ENCODE measurements around the gene CEL. TPM values are rescaled to one million over a fixed set of nuclear protein-coding genes. Genes with fewer than 3 reads are reported as not detected.
A peak's percentile ranks its signal among the peaks of the same experiment; 100 is the strongest.
"Not testable (repeated sequence)": the region's sequence is repeated elsewhere in the genome, so short reads cannot be mapped to it uniquely, and the experiment has no call there.

CEL gene
- total RNA-seq, 1 experiment from 2014 or later = 1.0 TPM

DNA sequence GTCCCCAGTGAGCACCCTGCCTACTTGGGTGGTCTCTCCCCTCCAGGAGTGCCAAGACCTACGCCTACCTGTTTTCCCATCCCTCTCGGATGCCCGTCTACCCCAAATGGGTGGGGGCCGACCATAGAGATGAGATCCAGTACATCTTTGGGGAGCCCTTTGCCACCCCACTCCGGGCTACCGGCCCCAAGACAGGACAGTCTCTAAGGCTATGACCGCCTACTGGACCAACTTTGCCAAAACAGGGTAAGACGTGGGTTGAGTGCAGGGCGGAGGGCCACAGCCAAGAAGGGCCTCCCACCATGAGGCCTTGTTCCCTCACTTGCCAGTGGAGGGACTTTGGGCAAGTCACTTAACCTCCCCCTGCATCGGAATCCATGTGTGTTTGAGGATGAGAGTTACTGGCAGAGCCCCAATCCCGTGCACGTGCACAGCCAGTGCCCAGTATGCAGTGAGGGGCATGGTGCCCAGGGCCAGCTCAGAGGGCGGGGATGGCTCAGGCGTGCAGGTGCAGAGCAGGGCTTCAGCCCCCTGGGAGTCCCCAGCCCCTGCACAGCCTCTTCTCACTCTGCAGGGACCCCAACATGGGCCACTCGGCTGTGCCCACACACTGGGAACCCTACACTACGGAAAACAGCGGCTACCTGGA lies 24.6 kb downstream of the CEL start:
- not testable (repeated sequence) for DNase-seq (ENCODE audit: low spot score)

DNA sequence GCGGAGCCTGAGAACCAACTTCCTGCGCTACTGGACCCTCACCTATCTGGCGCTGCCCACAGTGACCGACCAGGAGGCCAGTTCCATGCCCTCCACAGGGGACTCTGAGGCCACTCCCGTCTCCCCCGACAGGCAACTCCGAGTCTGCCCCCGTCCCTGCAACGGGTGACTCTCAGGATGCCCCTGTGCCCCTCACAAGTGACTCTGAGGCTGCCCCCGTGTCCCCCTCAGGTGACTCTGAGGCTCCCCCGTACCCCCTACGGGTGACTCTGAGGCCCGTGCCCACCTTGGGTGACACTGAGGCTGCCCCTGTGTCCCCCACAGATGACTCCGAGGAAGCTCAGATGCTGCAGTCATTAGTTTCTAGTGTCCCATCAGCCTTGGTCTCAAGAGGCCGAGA lies 25.1 kb downstream of the CEL start:
- DNase-seq (ENCODE audit: low spot score) = no peak

- DNase-seq (ENCODE audit: low spot score) = no peak
These were observed 25.8 kb downstream of the CEL start for GRCh38 chr9:133087429-133088145.

- DNase-seq (ENCODE audit: low spot score) = no peak
These were observed 26.5 kb downstream of the CEL start for GRCh38 chr9:133088146-133088750.

DNA sequence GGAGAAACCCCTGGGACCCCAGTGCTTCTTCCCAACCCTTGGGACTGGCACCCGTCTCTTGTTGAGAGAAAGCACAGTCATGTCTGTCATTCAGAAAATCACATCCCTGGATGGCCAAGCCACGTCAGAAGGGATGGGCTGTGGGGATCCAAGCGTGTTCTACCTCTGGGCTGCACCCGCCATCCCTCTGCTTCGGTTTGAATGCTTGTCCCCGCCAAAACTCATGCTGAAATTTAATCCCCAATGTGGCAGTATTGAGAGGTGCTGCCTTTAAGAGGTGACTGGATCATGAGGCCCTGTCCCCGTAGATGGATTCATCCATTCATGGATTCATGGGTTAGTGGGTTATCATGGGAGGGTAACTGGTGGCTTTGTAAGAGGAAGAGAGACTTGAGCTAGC lies 27.0 kb downstream of the CEL start:
- no peak for DNase-seq (ENCODE audit: low spot score)

- no peak for DNase-seq (ENCODE audit: low spot score)
These were observed 27.5 kb downstream of the CEL start for GRCh38 chr9:133089271-133089671.

- DNase-seq (ENCODE audit: low spot score) = no peak
These were observed 28.4 kb downstream of the CEL start for GRCh38 chr9:133090187-133090586.

GRCh38 chr9:133090752-133091385 lies 29.1 kb downstream of the CEL start:
- DNase-seq (ENCODE audit: low spot score) = no peak

DNA sequence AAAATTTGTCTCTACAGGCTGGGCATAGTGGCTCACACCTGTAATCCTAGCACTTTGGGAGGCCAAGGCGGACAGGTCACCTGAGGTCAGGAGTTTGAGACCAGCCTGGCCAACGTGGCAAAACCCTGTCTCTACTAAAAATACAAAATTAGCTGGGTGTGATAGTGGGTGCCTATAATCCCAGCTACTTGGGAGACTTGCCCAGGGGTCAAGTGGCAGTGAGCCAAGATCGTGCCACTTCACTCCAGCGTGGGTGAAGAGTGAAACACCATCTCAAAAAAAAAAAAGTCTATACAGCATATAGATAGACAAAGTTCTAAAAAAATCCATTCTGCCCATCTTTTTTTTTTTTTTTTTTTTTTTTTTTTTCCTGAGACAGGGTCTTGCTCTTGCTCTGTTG lies 32.6 kb downstream of the CEL start:
- DNase-seq (ENCODE audit: low spot score) = not testable (repeated sequence)

DNA sequence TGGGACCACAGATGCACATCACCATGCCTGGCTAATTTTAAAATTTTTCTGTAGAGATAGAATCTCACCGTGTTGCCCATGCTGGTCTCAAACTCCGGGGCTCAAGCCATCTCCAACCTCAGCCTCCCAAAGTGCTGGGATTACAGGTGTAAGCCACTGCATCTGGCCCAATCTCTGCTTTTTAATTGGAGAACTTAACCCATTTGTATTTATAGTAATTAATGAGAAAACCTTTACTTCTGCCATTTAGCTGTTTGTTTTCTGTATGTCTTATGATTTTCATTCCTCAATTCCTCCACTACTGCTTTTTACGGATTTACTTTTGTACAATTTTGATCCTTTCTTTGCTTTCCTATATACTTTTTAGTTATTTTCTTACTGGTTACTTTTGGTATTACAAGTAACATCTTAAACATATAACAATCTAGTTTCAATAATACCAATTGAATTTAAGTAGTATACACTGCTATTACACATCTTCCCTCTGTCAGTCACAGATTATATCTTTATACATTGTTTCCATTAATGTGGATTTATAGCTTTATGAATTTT lies 33.1 kb downstream of the CEL start:
- DNase-seq (ENCODE audit: low spot score) = no peak

- DNase-seq (ENCODE audit: low spot score) = no peak
These were observed 36.4 kb downstream of the CEL start for GRCh38 chr9:133098104-133098754.

GRCh38 chr9:133098871-133099270 lies 37.1 kb downstream of the CEL start:
- DNase-seq (ENCODE audit: low spot score) = no peak

DNA sequence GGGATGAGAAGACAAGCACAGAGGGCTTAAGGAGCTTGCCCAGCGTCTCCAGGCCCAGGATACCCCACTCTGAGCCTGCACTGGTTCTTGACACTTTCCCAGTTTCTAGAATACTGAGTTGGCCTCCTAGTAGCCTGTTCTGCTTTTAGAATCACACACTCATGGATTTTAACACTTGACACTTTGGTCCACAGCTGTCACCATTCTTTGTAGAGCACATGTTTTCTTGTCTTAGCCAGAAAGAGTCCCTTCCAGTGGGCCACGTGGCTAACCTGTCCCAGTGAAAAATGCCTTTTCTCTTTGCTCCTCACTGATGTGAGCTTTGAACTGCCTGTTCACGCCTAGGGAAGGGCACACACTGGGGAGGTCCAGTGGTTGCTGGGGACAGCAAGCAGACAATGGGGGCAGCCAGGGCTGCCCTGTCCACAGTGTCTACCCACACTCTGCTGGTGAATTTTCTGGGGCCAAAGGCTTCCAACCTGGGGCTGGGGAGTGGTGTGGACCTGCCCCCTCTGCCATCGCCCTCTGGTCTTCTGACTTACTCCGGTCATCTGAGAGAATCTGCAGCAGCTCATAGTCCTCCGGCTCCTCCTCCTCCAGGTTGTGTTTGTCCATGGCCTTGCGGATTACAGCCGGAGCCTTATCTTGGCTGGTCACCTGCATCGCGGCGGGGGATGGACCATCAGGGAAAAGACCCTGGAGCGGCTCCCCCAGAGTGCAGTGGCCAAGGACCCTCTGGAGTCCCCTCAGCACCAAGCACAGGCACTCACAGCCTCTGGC lies 38.1 kb downstream of the CEL start:
- DNase-seq (ENCODE audit: low spot score) = no peak

GRCh38 chr9:133100506-133101355 lies 39.0 kb downstream of the CEL start:
- no peak for DNase-seq (ENCODE audit: low spot score)

DNA sequence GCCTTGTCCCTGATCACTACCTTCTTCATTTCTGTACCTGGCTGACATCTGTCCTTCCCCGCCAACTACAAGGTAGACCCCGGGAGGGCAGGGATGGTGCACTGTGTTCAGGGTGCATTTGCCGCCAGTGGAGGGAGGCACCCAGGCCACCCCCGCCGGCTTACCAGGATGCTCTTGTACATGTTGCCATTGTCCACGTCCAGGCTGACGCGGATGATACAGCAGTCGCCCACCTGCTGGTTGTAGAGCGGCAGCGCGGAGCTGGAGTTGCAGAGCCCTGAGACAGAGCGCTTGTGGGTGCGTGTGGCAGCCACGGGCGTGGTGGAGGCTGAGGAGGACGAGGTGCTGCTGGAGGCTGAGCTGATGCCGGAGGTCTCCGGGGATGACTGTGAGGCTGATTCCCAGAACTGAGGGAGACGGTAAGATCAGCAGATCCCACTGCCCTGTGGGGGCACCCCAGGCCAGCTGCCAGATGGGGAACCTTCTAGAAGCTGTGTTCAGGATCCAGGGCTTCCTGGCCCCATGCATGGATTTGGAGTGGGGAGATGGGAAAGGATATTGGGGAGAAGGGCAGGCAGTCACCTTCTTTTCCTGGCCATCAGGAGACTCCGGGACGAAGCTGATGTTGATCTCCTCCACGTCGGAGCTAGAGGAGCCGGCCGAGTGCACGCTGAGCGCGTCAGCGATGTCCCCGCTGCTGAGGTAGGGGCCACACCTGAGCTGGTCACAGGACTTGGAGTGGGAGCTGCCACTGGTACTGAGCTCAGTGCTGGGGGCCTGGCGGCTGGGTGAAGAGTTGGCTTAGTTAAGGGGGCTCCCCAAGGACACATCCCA lies 39.8 kb downstream of the CEL start:
- no peak for DNase-seq (ENCODE audit: low spot score)

DNA sequence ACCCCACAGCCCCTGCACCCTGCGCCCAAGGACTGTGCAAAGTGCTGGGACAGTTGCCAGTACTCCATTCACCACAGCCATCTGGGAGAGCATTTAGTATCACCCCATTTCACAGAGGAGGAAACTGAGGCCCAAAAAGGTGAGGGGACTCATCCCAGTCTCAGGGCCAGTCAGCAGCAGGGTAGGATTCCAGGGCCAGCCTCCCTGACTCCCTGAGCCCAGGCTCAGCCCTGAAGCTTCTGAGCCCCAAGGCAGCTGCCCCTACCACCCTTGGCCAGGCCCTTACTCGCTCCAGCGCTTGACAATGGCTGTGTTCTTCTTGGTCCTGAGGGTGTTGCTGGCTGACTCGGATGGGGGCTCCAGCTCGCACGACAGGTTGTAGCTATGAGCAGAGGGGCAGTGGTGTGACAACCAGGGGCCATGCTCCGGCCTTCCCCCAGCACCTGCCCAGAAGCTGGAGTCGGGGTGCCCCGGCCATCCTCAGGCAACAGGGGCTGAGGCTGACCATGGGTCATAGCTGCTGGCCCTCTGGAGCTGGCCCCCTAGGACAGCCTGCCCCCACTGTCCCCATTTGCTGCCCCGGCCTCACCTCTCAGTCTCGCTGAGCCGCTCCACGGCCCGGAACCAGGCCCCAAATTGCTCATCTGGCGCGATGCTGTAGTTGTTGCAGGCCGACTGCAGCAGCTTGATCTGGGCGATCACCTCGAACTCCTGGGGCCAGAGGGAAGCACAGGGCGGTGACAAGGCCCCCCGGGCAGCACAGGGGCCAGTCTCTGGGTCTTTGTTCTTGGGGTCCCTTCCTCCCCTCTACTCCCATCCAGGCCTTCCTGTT lies 40.6 kb downstream of the CEL start:
- no peak for DNase-seq (ENCODE audit: low spot score)

DNA sequence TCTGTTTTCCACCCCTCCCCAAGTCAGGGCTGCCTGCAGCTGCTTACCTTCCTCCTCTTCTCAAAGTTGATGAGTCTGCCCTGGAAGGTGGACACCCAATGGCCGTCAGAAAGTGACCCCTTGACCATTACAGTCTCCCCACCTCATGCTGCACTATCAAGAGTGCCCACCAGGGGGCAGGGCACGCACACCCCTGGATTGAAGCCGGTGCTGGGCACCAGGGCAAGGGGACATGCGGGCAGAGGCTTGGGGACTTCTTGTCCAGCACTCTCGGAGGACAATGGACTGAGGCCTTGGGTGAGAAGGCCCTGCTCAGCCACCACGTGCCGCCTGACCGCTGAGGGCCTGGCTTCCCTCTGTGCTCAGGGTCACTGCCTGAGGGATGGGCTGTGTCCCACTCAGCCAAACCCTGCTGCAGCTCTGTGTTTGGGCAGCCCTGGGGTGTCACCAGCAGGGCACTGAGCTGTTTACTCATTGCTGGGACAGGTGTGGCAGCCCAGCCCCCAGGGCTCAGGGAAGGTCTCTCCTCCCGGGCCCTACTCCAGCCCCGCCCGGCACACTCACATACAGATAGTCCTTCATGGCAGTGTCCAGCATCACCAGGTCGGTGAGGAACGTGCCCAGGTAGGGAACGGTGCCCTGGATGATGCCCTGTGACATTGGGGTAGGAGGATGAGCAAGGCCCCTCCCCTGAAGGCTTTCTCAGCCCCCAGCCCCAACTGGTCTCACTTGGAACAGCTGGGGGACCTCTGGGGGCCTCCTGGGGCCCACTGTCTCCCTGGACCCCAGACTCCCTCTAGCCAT lies 41.6 kb downstream of the CEL start:
- peak; percentile 56 for DNase-seq (ENCODE audit: low spot score)

Data from A172 (cell line).